ENCODE results near the gene P3H1.

Gene P3H1

DNA sequence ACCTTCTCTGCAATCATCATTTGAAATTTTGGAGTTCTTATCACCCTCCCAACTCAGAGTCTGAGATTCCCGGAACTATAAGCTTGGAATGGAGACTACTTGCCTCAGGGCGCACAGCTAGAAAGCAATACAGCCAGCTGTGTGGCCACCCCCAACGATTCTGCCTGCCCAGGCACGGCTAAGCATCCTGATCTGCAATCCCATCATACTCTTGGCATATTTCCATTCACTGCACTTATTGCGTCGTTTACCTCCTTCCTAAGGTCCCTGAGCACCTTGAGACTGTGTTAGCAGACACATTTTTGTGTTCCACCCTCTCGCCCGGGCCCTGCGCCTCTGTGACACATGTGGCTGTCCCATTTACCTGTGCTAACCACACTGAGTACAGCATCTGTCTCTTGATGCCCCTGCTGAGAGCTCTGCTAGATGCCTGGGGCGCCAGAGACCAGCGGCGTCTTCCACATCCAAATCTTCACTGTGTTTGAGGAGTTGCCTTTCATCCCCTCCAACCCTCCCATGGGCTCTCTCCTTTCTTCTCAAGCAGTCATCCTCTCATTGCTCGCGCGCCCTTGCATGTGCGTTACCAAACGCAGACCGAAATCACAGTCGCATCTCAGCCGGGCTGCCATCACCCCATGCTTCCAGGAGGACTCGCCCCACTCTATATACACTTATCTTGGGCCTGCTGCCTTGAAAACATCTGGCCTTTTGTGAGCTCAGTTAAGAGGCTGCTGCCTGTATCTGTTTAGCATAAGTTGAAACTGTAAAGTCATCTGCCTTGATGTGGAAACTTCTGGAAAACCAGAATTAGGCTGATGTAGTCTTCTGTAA, 23.3 kb downstream of the P3H1 start:
- no peak for DNase-seq

DNA sequence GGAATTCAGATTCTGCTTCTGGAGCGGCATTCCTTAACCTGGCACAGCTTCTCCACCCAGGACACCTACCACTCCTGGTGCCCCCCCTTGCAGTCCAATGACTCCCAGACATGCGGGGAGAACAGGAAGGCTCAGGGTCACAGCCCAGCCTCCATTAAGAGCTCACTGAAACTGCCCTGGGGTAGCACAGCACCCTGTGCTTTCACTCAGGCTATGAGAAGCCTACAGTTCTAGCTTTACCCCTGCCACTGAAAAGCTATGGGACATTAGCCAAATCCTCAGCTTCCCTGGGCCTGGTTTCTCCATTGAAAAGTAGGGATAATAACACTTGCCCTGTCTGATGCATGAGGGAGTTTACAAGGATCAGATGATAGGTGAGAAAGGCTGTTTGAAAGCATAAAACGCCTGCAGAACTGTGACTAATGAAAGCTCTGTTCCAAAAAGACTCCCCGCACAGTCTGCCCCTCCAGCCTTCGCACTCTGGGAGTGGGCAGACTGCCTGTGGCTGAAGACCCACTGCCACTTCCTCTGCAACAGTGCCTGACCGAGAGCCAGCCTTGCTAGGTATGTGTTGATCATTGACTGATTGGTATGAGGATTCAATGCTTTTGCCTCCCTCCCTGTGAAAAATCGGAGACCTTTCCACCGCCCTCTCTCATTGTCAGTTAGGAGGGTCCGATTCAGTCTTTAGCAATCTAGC, 24.1 kb downstream of the P3H1 start:
- no peak for DNase-seq

DNA sequence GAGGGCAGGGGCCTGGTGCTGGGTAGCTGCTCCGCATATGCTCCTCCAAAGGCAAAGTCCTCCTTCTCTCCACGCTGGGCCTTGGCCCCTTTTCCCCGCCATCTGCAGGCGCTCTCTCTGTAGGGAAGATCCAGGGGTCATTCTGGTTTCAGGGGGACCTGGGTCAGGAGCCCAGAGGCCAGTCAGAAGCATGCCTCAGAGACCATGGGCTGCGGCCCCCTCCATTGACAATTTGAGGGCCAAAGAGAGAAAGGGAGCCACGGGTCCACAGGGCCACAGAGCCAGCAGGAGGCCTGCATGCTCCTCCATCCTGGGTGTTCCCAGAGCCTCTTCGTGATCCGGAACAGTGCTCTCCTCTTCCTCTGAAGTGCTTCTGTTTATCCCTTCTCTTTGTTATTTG, 24.7 kb downstream of the P3H1 start:
- DNase-seq: no peak

DNA sequence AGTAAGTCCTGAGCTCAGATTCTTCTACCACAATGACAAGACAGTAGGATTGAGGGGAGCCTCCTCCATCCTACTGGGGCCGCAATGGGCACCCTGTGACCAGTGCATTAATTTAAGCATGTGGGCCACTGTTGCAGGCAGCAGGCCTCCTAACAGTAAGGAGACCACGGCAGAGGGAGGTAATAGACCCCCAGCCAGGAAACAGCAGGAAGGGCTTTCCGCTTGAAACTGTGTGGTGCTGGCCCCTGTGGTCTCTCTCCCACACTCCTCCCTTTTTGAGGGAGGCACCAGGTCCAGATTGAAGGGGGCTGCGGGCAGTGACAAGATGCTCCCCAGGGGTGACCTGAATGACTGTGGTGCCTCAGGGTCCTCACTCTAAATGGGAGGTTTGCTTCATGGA, 25.1 kb downstream of the P3H1 start:
- no peak for DNase-seq

DNA sequence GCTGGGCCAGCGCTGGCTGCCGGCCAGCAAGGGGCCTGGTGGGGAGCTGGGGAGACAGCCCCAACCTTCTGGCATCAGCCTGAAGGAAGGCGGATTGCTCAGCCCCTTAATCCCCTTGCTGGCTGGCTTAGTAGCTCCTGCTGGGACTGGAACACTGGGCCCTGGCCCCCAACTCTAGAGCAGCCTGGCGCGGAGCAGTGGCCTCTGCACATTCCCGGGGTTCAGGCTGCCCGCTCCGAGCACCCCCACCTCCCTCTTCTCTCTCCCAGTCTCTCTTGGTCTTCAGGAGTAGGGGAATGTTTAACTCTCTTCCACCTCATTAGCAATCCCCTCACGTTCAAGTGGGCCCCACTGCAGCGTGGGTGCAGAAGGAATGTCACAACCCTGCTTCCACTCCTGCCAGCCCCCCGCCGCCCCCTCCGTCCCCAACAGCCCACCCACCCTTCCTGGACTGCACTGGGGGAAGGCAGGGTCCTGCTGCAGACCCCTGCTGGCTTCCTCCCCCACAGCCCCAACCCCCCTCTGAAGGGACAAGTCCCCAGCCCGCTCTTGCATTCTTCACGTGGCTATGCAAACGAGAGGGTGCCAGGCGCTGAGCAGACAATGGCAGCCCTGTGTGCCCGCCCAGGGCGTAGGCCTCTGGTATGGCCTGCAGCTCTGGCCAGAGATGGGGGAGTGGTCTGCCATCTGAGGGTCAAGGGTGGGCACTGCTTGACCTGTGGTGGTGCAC, 25.8 kb downstream of the P3H1 start:
- DNase-seq: no peak

DNA sequence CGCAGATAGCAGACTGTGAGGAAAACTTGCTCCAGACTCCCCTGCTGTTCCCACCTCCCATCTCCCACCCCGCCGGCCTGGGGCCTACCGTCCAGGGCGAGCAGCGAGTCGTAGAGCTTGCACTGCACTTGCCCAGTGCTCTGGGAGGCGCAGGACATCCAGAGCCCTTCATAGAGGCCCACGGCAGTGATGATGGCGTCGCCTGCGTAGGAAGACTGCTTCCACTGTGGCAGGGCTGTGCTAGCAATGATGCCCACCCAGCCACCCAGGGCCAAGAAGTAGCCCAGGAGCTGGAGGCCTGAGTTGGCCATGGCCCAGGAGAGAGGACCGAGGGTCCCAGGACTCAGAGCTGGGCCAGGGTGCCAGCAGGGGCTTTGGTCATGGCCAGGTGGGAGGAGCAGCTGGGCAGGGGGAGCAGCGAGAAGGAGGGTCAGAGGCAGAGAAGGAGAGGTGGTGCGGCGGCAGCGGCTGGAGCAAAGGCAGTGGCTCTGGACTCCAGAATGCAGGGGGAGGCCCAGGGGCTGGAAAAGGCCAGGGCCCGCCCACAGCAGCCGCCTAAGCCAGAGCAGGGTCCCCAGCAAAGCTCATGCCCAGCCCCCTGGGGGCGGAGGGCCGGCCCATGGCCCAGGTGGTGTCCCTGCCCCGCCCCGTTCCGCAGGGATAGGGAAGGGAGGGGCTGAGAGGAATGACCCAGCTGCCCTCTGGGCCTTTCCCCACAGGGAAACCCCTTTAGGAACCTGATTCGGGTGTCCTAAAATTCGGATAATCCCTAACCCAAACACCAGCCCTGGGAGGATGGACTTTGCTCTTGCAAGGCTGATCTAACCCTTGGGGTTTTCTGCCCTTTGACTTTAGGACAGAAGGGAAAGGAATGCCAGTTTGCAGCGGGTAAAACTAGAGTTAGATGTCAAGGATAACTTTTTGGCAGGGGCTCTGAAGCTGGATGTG, 26.8 kb downstream of the P3H1 start, which contains the start of gene CLDN19:
TSS of gene CLDN19 (minus strand) at position 484 of the 948 bp plus-strand sequence. CDS start at position 311, 173 bp downstream.
- DNase-seq: no peak

DNA sequence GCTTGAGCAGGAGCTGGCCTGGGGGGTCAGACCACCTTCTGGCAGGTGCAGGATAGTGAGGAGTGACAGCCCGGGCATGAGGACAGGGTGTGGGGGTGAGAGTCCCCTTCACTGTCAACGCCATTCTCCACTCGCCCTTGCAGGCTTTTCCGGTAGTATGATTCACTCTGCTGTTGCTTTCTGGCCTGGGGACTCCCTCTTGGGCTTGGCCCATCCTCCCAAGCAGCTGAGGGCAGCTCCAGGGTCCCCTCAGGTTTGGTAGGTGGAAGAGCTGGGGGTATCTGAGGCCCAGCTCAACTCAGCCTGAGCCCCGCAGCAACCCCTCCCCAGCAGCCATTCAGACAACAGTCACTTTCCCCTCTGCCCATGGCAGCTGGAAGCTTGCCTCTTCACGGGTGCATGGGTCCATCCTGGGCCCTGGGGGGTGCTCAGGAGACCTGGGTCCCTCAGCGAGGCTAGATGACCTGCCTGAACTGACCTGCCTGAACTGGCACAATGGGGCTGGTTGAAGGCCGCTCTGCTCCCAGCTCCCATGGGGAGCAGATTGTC, 28.1 kb downstream of the P3H1 start:
- no peak for DNase-seq

DNA sequence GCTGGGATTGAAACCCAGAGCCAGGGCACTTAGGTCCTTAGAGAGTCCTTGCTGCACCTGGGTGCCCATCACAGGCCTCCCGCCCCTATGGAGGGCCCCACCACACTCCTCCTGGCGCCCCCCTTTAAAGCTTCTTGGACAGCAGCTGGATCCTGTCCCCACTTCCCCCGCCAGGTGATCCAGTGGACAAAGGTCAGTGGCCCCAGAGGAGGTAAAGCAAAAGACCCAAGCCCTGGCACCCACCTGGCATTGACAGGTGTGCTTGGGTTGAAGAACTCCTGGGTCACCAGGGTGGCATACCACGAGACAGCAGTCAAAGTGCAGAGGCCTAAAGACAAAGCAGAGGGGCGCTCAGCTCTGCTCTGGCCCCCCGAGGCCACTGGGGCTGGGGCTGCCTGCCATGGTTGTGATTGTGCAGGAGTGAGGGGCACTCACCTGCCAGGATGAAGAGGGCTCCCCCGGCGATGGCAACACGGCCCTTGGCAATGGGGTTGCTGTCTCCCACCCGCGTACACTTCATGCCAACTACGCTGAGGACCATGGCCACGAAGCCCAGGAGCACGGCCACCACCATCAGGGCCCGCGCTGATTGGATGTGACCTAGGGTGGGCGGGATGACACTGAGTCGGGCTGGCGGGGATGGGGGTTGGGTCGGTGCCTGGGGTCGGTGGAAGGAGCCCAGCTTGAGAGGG, 28.7 kb downstream of the P3H1 start:
- no peak for DNase-seq

DNA sequence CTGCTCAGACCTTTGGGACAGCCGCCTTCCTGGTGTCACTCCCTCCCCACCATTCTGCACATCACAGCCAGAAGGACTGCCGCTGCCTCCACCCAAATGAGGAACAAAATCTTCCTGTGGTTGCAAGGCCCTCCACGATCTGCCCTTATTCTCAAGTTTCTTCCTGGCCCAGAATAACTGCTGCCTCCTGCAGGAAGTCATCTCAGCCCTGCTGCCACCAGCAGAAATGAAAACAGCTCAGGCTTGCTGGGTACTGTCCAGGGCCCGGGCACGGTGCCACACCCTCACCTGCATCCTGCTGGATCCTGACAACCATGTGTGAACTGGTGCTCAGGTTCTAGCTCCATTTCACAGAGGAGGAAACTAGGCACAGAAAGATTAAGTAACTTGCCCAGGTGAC, 29.6 kb downstream of the P3H1 start:
- DNase-seq: peak in 1 of 2 donors; percentile 27

DNA sequence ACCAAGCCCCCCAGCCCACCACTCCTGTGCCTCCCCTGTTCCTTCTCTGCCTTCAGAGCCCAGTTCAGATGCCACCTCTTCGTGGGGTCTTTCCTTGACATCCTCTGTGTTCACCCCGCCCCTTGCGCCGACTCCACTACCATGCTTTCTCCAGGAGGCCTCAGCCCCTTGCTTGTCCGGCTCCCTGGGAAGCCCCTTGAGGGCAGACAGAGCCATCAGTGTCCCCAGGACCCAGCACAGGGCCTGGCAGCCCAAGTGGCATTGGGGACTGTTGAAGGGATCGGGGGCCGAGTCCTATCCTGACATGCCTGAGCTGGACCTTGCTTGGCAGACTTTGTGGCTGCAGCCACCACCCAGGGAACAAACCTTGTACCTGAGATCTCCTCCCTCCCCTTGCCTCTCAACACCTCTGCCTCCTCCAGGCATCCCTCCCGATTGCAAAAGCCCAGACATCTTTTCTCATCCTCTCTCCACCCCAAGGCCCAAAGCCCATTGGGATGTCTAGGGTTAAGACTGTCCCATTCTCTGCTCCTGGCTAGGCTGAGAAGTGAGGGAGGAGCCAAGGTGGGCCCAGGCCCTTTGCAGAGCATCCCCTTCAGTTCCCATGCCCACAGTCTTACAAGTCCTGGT, 30.1 kb downstream of the P3H1 start:
- DNase-seq: no peak

DNA sequence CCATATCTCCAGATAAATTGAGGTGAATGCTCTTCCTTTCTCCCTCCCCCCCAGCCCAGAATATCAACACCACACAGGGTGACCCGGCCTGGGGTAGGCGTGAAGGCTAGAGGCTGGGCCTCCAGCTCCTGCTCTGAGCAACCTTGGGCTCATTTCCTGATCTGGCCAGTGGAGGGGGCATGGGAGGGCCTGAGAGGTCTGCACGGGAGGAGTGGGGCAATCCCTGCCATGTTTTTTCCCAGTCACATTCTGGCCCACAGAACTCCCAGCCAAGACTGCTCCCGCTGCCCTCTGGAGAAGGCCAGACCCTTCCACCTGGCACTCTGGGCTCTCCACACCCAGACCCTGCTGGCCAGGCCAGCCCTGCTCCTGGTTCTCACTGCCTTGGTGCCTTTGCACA, 30.7 kb downstream of the P3H1 start:
- no peak for DNase-seq

DNA sequence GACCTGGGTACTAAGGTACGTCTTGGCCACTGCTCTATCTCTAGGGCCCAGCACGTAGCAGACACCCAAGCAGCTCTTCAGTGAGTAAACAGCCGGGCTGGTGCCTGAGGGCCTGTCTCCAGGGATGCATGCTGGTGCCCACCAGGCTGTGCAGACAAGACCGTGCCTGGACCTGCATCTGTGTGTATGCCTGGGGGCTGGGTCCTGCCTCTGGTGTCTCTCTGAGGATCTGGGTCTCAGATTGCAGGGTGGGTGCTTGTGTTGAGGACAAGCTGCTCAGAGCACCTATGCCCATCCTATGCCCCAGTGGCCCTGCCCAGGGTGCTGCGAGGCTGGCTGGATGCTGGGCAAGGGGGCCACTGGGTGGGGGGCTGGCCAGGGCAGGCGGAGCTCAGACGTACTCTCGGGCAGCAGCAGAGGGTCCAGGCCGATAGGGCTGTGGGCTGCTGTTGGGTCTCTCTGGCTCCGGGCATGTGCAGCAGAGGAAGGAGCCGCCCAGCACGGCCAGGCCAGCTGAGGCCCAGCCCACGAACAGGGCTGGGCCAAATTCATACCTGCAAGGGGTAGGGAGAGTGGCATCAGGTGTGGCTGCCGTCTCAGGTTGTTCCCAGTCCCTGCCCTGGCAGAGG, 31.2 kb downstream of the P3H1 start:
- no peak for DNase-seq

DNA sequence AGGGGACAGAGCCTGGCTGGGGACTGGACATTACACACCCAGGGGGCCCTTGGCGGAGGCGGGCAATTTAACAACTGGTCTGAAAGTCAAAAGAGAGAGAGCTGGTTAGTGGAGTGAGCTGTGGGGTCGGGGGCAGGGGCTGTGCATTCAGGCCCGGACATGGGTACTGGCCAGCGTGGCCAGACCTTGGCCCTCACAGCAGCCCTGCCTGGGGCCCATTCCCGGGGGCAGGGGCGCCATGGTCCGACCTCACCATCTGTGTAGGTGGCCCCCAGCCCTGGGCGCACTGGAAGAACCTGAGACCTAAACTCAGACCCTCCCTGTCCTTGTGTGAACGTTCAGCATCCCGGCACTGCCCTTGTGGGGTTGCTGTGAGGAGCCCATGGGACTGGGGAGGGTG, 31.8 kb downstream of the P3H1 start:
- no peak for DNase-seq

DNA sequence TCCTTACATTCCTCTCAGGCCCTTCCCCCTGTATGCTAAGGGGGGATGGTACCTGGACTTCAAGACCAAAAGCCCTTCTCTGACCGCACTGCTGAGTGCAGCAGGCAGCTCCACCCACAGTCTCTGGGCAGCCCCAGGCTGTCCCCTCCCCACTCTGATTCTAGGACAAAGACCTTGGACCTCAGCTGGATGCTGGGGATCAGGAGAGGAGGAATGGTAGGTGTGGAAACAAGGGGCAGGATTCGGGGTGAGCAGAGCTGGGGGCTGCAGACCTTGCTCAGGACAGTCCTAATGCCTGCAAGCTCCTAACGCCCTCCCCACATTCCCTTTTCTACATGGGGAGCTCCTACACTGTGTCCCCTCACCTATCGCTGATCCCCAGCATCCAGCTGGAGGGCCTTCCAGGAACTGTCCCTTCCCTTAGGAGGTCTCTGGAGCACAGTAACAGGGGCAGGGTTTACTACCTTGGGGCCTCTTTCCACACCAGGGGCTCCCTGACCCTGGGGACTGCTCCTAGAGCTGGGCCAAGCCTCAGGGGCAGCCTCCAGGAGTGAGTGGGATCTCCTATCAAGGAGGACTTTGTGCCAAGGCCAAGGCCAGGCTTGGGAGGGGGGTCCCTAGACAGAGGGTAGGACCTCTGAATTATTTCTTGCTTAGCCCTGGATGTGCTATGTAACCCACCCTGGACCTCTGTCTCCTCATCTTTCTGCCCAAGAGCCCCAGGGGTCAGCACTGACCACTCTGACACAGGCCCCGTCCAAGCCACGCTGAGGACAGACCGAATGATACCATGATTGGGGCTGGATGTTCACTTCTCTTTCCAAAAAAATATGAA, 32.4 kb downstream of the P3H1 start:
- DNase-seq: no peak

DNA sequence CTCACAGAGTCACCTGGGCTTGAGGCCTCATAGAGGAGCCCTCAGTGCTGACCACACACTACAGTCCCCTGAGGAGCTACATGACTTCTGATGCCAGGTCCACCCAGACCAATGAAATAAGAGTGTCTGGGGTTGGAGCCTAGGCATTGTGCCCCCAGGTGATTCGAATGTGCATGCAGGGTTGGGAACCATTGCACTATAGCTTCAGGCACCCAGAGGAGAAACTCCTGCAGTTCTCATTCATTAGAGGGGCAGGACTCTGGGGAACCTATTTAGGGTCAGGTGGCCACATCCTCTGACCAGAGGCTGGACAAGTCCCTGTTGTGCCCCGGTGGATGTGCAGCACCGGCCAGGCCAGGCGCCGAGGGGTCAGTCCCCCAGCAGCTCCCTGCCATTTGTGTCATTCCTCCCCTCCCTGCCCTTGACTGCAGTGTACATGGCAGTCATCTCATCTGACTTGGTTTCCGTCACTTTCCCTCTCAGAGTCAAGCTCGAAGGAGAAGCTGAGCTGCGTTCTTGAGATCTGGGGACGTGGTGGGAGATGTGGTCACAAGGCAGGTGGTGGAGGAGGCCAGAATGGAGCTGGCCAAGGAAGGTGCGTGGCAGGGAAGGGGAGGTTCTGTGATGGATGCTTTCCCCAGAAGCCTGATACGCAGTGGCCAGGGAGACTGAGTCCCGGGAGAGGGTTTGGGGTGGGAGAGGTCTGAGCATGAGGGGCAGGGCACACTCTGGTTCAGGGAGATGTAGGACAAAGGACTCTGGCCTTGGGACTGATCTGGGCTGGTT, 33.2 kb downstream of the P3H1 start:
- no peak for DNase-seq

DNA sequence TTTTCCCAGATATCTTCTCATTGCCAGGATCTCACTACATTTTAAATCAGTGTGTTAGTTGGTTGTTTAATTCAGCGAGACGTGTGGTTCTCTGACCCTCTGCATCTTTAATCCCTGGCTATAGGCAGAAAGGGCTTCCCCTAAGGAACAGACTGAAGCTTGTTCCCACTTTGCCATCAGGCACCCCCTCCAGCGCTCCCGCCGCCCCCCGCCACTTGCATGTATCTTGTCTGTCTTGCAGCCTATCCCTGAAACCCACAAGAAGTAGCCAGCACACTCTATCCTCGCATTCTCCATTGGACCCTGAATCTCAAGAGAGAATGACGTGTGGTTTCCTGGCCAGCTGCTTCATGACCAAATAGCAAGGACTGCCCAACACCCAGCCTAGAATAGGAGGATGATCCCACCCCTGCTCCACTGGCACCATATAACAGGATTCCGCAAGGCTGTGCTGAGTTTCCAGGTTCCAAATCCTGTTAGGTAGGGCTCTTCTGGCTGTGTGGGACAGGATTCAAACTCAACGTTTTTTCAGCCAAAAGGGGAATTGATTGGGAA, 34.6 kb downstream of the P3H1 start:
- DNase-seq: no peak

DNA sequence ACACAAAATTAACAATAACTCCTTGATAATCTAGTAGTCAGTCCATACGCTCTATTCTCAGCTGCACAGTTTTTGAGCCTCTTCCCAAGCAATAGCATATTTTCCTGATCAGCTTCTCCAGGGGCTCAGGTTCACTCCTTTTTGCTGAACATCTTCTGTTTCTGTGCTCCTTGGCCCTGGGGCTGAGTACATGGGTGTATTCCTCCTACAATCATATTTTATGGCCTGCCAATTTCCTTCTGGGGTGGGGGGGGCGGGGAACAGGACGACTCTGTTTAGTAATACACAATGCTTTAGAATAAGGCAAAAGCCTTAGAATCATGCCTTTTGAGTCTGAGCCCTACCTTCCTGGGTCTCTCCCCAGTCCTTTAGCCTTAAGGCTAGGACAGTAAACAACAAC, 35.2 kb downstream of the P3H1 start:
- no peak for DNase-seq

DNA sequence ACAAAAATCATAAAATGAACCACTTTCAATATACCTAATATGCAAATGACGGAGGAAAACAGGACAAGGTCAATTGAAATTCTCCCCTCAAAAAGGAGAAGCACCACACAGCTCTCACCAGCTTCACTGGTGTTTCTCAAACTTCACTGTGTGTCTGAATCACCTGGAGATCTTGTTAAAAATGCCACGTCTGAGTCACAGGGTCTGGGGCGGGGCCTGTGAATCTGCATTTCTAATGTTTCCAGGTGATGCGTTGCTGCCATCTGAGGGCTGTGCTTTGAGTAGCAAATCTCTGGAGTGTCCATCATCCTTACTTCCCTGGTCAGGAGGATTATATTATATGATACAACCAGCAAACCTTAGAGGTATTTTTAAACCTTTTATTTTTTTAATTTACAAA, 35.8 kb downstream of the P3H1 start:
- DNase-seq: peak in 1 of 2 donors; percentile 17
